PC-3 (cell line): Measurements from ENCODE around the gene SLC9A8.

ENCODE experiments used
- EZH2 ChIP-seq: fragments of 300-600 bp; sonication (generic); IDR thresholded peaks from one replicate; pipeline ENCODE4 v1.6.1; 2017; ENCODE audit warnings: antibody characterized with exemption, mild to moderate bottlenecking, low read length; ENCODE audit not compliant: unreplicated experiment
- EZH2phosphoT487 ChIP-seq: fragments of 300-600 bp; sonication (generic); IDR thresholded peaks from 2 replicates; pipeline ENCODE4 v1.6.1; 2018; ENCODE audit warnings: mild to moderate bottlenecking, antibody characterized with exemption, low read length, borderline replicate concordance
- TF ChIP-seq, protein P1 (sequence below): fragments of 300-600 bp; sonication (generic); conservative IDR thresholded peaks from 2 replicates; pipeline ENCODE4 v1.5.1; 2017; ENCODE audit warnings: antibody characterized with exemption, low read depth, mild to moderate bottlenecking, low read length

- TF ChIP-seq, protein P1, sequence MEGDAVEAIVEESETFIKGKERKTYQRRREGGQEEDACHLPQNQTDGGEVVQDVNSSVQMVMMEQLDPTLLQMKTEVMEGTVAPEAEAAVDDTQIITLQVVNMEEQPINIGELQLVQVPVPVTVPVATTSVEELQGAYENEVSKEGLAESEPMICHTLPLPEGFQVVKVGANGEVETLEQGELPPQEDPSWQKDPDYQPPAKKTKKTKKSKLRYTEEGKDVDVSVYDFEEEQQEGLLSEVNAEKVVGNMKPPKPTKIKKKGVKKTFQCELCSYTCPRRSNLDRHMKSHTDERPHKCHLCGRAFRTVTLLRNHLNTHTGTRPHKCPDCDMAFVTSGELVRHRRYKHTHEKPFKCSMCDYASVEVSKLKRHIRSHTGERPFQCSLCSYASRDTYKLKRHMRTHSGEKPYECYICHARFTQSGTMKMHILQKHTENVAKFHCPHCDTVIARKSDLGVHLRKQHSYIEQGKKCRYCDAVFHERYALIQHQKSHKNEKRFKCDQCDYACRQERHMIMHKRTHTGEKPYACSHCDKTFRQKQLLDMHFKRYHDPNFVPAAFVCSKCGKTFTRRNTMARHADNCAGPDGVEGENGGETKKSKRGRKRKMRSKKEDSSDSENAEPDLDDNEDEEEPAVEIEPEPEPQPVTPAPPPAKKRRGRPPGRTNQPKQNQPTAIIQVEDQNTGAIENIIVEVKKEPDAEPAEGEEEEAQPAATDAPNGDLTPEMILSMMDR, result no peak
- TF ChIP-seq EZH2 (no peak), EZH2phosphoT487 (no peak)
These were observed 8.8 kb downstream of the SLC9A8 start for GRCh38 chr20:49821381-49821780.
